ENCODE measurements around the gene KCNT1.

KCNT1 gene

GRCh38 chr9:135777623-135778177 is 75.7 kb downstream of the KCNT1 start:
- no peak overlapping the region for H3K4me3 ChIP-seq (replicated peaks; ENCODE audit: low read depth, low read length)
- no peak for TF ChIP-seq CTCF (IDR thresholded peaks at IDR 0.05; ENCODE audit: low read length, missing control alignments)
- DNase-seq (ENCODE audit: low read depth) = no peak

GRCh38 chr9:135778421-135778820 is 76.4 kb downstream of the KCNT1 start:
- DNase-seq (ENCODE audit: low read depth) = no peak
- TF ChIP-seq CTCF (IDR thresholded peaks at IDR 0.05; ENCODE audit: low read length, missing control alignments) = no peak
- no peak overlapping the region for H3K4me3 ChIP-seq (replicated peaks; ENCODE audit: low read depth, low read length)

- H3K4me3 ChIP-seq (replicated peaks; ENCODE audit: low read depth, low read length) = no peak overlapping the region
- DNase-seq (ENCODE audit: low read depth) = no peak
- no peak for TF ChIP-seq CTCF (IDR thresholded peaks at IDR 0.05; ENCODE audit: low read length, missing control alignments)
Measured at GRCh38 chr9:135779571-135779970, 77.6 kb downstream of the KCNT1 start.

- DNase-seq (ENCODE audit: low read depth) = no peak
- no peak for TF ChIP-seq CTCF (IDR thresholded peaks at IDR 0.05; ENCODE audit: low read length, missing control alignments)
- no peak overlapping the region for H3K4me3 ChIP-seq (replicated peaks; ENCODE audit: low read depth, low read length)
Measured at GRCh38 chr9:135780086-135780485, 78.1 kb downstream of the KCNT1 start.

GRCh38 chr9:135780626-135781025 is 78.6 kb downstream of the KCNT1 start:
- no peak for DNase-seq (ENCODE audit: low read depth)
- no peak for TF ChIP-seq CTCF (IDR thresholded peaks at IDR 0.05; ENCODE audit: low read length, missing control alignments)
- no peak overlapping the region for H3K4me3 ChIP-seq (replicated peaks; ENCODE audit: low read depth, low read length)

GRCh38 chr9:135782946-135783345 is 81.0 kb downstream of the KCNT1 start:
- DNase-seq (ENCODE audit: low read depth) = no peak
- no peak overlapping the region for H3K4me3 ChIP-seq (replicated peaks; ENCODE audit: low read depth, low read length)
- no peak for TF ChIP-seq CTCF (IDR thresholded peaks at IDR 0.05; ENCODE audit: low read length, missing control alignments)

GRCh38 chr9:135783540-135784245 is 81.7 kb downstream of the KCNT1 start:
- DNase-seq (ENCODE audit: low read depth) = no peak
- H3K4me3 ChIP-seq (replicated peaks; ENCODE audit: low read depth, low read length) = no peak overlapping the region
- no peak for TF ChIP-seq CTCF (IDR thresholded peaks at IDR 0.05; ENCODE audit: low read length, missing control alignments)
